Renal cortex interstitium (tissue), 15 donors: Measurements from ENCODE around the gene CENPF. TPM values are rescaled to one million over a fixed set of nuclear protein-coding genes. Genes with fewer than 3 reads are reported as not detected.

ENCODE experiments used
- DNase-seq, 11 donors: peaks; one replicate each; pipeline ENCODE4 v3.0.0-alpha.2; 2013; ENCODE audit warnings: low read depth in 9 of 11, low spot score in 4 of 11; ENCODE audit errors: extremely low read depth in 1 of 11
- long read RNA-seq, 16 experiments: transcript quantifications; one replicate each; lab custom pipeline, GENCODE V29; 2026
- polyA plus RNA-seq, 3 donors: library from polyadenylated mRNA; unstranded; fragments of 120-200 nt; gene quantifications; one replicate each; pipeline ENCODE4 v1.2.1, GENCODE V29; 2013; ENCODE audit not compliant: insufficient read length in 3 of 3

Gene CENPF, protein sequence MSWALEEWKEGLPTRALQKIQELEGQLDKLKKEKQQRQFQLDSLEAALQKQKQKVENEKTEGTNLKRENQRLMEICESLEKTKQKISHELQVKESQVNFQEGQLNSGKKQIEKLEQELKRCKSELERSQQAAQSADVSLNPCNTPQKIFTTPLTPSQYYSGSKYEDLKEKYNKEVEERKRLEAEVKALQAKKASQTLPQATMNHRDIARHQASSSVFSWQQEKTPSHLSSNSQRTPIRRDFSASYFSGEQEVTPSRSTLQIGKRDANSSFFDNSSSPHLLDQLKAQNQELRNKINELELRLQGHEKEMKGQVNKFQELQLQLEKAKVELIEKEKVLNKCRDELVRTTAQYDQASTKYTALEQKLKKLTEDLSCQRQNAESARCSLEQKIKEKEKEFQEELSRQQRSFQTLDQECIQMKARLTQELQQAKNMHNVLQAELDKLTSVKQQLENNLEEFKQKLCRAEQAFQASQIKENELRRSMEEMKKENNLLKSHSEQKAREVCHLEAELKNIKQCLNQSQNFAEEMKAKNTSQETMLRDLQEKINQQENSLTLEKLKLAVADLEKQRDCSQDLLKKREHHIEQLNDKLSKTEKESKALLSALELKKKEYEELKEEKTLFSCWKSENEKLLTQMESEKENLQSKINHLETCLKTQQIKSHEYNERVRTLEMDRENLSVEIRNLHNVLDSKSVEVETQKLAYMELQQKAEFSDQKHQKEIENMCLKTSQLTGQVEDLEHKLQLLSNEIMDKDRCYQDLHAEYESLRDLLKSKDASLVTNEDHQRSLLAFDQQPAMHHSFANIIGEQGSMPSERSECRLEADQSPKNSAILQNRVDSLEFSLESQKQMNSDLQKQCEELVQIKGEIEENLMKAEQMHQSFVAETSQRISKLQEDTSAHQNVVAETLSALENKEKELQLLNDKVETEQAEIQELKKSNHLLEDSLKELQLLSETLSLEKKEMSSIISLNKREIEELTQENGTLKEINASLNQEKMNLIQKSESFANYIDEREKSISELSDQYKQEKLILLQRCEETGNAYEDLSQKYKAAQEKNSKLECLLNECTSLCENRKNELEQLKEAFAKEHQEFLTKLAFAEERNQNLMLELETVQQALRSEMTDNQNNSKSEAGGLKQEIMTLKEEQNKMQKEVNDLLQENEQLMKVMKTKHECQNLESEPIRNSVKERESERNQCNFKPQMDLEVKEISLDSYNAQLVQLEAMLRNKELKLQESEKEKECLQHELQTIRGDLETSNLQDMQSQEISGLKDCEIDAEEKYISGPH (N-terminal part only)
- 100 to 1,000 TPM in 2 of 3 donors, 10 to 100 TPM in 1; 74.9 to 135 (median 112) TPM for polyA plus RNA-seq
- long read RNA-seq, donor 1 = 0 reads
- long read RNA-seq, donor 2, partial matches to known transcripts = 0 of 5 reads
- long read RNA-seq, donor 2, other reads (novel, unspliced or antisense) = 0 of 5 reads
- long read RNA-seq, donor 3, partial matches to known transcripts = 0 of 2 reads
- long read RNA-seq, donor 3, other reads (novel, unspliced or antisense) = 0 of 2 reads
- long read RNA-seq, donor 4, partial matches to known transcripts = 6 of 6 reads
- long read RNA-seq, donor 4, other reads (novel, unspliced or antisense) = 0 of 6 reads
- long read RNA-seq, donor 5 = 0 reads
- long read RNA-seq, donor 6, partial matches to known transcripts = 20 of 22 reads
- long read RNA-seq, donor 6, other reads (novel, unspliced or antisense) = 0 of 22 reads
- long read RNA-seq, donor 7, partial matches to known transcripts = 13 of 13 reads
- long read RNA-seq, donor 7, other reads (novel, unspliced or antisense) = 0 of 13 reads
- long read RNA-seq, donor 8, partial matches to known transcripts = 30 of 32 reads
- long read RNA-seq, donor 8, other reads (novel, unspliced or antisense) = 0 of 32 reads
- long read RNA-seq, donor 9 = 0 reads
- long read RNA-seq, donor 10, partial matches to known transcripts = 6 of 9 reads
- long read RNA-seq, donor 10, other reads (novel, unspliced or antisense) = 0 of 9 reads
- long read RNA-seq, donor 11 = 0 reads
- long read RNA-seq, donor 12, partial matches to known transcripts = 0 of 2 reads
- long read RNA-seq, donor 12, other reads (novel, unspliced or antisense) = 0 of 2 reads
- long read RNA-seq, donor 13, transcript CENPF-202 (3 exons, 689 nt) = major isoform, 6 of 87 reads
- long read RNA-seq, donor 13, partial matches to known transcripts = 81 of 87 reads
- long read RNA-seq, donor 13, other reads (novel, unspliced or antisense) = 0 of 87 reads
- long read RNA-seq, donor 14 = 0 reads
- long read RNA-seq, donor 15 = 0 reads
- long read RNA-seq, donor 16, full-length matches to known transcripts = 3 of 36 reads
- long read RNA-seq, donor 16, partial matches to known transcripts = 33 of 36 reads
- long read RNA-seq, donor 16, other reads (novel, unspliced or antisense) = 0 of 36 reads

DNA sequence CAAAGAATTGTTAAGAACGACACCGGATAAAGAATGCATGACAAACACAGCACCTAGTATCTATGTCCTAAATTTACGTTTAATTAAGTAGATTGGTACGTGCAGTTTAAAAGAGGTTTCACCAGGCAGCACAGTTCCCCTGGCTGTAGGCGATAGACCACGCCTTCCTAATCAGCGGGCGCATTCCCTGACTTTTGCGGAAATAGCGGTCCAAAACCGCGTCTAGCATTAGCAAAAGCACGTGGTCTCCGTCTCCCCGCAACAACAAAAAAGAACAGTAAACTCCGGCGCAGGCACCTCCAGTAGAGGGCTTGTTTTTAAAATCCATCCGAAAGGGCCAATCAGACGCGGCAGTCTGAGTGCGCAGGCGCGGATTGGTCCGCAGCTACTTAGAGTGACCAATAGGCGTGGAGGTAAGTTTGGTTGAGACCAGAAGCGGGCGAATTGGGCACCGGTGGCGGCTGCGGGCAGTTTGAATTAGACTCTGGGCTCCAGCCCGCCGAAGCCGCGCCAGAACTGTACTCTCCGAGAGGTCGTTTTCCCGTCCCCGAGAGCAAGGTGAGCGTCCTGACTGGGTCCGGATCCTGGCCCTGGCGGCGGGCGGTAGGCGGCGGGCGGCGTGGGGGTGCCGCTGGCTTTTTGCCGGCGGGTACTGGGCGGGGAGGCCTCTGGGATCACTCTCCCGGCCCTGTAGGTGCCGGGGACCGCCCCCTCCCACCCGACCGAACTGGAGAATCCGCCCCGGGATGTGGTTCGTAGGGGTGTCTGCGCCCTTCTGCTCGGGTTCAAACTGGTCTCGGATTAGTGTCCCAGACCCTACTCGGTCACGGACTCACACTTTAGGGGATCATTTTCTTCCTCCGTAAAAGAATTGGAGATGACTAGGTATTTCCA lies at the start of gene CENPF:
Gene CENPF (plus strand): TSS at position 432 of the 894 bp plus-strand sequence. CDS start 10,560 bp downstream, outside the sequence.
- peak; percentile 90 to 98 (median 96) for DNase-seq

DNA sequence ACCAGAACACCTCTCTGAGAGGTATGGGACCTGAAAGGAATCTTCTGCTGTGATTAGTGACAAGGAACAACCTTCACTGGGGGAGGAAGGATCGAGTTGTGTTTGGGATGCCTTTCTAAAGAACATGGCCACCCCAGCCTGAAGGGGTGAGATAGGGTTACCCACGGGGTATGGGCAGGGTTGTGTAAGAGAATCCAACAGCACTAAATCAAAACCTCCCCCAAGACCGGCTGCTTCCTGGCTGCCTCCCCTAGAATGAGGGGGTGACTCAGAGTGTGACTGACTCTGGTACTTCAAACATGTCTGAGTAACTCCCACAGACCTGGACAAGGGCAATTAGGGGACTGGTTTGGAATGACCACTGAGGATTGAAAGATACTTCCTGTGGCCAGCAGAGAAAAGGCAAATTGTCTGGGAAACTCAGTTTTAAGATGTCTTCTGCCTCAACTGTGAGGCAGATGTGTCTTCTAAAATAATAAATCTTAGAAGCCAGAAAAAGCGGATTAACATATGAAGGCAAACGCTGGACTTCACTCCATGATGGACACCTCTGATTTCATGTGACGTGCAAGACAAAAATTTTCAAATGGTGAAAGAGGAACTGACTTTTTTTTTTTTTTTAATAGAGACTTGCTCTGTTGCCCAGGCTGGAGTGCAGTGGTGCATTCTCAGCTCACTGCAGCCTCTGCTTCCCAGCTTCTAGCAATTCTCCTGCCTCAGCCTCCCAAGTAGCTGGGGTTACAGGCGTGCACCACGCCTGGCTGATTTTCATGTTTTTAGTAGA lies 44.9 kb upstream of the CENPF start:
- peak in 7 of 11 donors; percentile 55 to 87 (median 78) for DNase-seq

GRCh38 chr1:214563881-214564280 lies 39.1 kb upstream of the CENPF start:
- DNase-seq = no peak

DNA sequence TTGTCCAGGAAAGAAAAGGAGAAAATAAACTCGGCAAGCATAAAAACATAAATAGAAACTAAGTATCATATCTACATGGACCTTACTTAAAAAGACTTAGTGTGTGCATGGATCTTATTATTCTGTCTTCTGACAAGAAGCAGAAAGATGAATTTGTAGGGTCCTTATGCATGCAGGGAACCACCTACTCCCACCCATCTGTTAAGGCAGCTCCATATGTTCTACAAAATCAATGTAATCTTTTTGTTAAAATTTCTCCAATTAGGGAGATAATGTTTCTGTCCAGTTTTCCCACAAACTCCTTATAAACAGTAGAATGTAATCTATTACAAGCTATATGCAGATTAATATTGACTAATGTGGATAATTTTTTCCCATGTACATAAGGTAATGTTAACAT lies 37.7 kb upstream of the CENPF start:
- no peak for DNase-seq

DNA sequence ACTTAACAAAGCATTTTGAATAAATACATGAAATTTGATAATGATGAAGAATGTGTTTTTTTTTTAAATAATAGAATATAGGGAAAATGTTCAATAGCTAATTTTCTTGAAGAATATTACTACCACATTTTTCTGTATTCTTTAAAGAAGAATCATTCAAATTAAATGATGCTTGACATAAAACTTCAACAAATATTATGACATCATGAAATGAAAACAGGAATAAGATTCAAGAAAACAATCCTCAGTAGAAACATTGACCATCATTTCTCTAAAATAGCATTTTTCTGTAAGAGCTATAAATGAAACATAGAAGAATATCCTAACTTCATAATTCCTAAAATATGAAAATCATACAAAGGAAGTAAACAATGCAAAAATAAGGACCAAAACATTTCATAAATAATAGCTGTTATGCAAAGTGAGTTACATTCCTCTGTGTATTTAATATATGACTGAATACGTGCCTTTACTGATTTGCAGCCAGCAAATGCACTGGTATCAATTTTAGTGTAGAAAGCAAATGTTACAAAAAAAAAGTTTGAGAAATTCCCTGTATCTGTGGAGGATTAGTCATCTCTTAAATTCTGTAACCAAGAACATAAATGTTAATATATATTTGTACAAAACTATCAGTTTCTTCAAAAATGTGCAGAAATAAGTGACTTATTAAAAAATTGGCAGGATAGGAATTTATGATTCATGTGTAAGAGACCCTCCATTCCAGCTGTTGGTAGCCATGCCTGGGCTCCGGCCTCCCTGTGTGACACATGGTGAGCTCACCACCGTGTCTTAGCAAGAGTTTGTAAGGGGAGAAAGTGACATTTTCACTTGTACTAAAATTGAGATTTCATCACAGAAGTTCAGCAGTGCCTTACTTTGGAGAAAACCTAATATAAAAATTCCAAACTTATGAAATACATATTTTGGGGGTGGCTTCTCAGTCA lies 36.6 kb upstream of the CENPF start:
- DNase-seq = no peak

GRCh38 chr1:214567481-214567980 lies 35.5 kb upstream of the CENPF start:
- DNase-seq = no peak

DNA sequence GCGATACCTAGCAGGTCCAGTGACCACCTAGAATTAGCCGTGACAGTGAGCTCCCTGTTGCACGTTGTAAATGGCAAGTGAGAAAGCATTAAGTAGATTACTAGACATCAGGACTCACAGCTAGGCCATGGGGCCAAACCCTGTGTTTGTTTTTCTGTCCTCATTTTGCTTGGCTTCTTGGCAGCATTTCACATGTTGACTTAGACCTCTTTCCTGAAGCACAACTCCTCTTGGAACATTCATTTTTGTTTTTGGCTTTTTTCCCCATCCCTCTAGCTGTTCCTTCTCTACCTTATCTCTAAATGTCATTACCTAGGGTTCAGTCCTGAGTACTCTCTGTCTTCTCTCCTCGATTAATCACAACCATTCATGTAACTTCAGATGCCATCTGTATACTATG lies 34.7 kb upstream of the CENPF start:
- DNase-seq = no peak

- no peak for DNase-seq
Measured at GRCh38 chr1:214569357-214570004, 33.5 kb upstream of the CENPF start.

DNA sequence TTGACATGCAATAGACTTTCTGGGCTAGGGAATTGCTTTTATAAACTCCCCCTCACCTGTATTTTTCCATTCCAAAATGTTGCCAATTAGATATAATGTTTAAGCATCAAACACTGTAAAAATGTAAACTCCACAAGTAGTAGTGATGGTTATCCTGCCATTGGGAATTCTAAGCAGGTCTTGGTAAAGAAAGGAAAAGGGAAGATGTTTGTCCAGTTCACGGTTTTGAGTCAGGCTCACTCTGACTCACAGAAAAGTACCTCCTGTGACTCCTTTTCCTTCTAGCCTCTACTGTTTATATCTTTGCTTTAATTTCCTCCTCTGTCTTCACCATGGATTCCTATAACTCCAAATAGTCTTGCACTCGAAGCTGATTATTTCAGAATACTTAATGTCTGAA lies 32.6 kb upstream of the CENPF start:
- DNase-seq = no peak

- DNase-seq = no peak
Measured at GRCh38 chr1:214571281-214571680, 31.7 kb upstream of the CENPF start.

GRCh38 chr1:214573386-214574318 lies 29.3 kb upstream of the CENPF start:
- no peak for DNase-seq

DNA sequence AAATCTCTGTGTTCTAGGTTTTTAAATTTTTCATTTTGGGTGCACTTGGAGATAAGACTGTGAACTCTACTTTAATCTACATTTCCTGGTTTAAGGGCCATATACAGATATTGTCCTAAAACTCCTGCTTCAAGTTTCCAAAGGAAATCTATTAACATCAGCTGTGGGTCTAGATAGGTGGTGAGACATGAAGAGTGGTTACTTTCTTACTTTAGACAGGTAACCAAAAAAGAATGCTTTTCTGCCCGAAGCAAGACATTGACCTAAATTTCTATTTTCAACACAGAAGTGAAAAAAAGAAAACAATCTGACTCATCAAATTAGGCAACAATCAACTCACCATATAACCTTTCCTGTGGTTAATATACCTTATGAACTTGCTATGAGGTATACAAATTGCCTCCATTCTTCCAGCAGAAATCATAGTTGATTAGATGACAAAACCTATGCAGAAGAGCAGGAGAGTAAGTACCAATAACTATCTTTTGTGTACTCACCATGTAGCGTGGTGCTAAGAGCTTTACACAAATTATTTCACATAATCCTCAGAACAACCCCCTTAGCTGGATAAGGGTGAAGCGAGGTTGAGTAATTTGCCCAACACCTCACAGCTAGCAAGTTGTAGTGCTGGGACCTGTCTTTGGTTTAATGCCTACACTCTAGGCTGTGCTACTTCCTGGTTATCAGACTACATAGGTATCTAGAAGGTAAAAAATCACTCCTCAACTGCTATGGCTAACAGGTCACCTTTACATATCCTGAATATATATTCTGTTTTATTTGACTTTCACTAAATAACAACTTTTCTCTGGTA lies 28.2 kb upstream of the CENPF start:
- no peak for DNase-seq
